Panc1 (cell line): ENCODE results near the gene OR6N1. TPM values are rescaled to one million over a fixed set of nuclear protein-coding genes. Genes with fewer than 3 reads are reported as not detected.

ENCODE experiments used
- ATAC-seq: fragments of 200-7000 bp; cut with Tn5 transposase; 2 replicates; pipeline ENCODE4 v1.9.1; 2020; ENCODE audit warnings: mild to moderate bottlenecking, moderate library complexity
- Bru-seq: library from RNA; stranded (reverse); fragments of 400-500 nt; gene quantifications from one replicate; lab custom pipeline; 2021; lab: Mats Ljungman, UMichigan
- BruChase-seq, 2 experiments: library from RNA; stranded (reverse); fragments of 400-500 nt; gene quantifications; one replicate each; lab custom pipeline; 2021; lab: Mats Ljungman, UMichigan
- BruUV-seq: library from RNA; stranded (reverse); fragments of 400-500 nt; replicated peaks from 2 replicates; lab custom pipeline; 2021; lab: Mats Ljungman, UMichigan
- CTCF ChIA-PET: fragments of 300-600 bp; sonication (Branson Sonifier 250); formaldehyde crosslinking; loops from one replicate; lab custom pipeline; 2022; ENCODE audit warnings: antibody characterized with exemption; lab: Charles Lee
- POLR2A ChIA-PET: fragments of 300-600 bp; sonication (Branson Sonifier 250); formaldehyde crosslinking; loops from one replicate; lab custom pipeline; 2022; ENCODE audit warnings: antibody characterized with exemption; lab: Charles Lee
- DNase-seq: peaks from one replicate; pipeline ENCODE4 v3.0.0-alpha.2; 2010; ENCODE audit warnings: low read depth, low spot score
- H3K27ac ChIP-seq: 2 replicates; pipeline ENCODE4 v1.5.1; 2011; ENCODE audit warnings: mild to moderate bottlenecking, low read length, inconsistent platforms
- H3K27me3 ChIP-seq: fragments of 200-500 bp; sonication (Bioruptor generic); 2 replicates; pipeline ENCODE4 v1.6.0; 2014; ENCODE audit warnings: low read length, inconsistent platforms; ENCODE audit not compliant: control insufficient read depth, insufficient read depth
- H3K36me3 ChIP-seq: fragments of 200-500 bp; sonication (Bioruptor generic); 2 replicates; pipeline ENCODE4 v1.5.1; 2014; ENCODE audit warnings: inconsistent platforms, mild to moderate bottlenecking, low read length, moderate library complexity; ENCODE audit not compliant: control insufficient read depth, insufficient read depth
- H3K4me1 ChIP-seq: 2 replicates; pipeline ENCODE4 v1.5.1; 2011; ENCODE audit warnings: inconsistent platforms, mild to moderate bottlenecking, low read length, moderate library complexity; ENCODE audit not compliant: control insufficient read depth, insufficient read depth
- H3K4me3 ChIP-seq, 2 experiments: 2 replicates each; pipeline ENCODE4 v1.5.1; 2011 to 2012; ENCODE audit warnings: low read depth in 2 of 2, low read length in 2 of 2, mild to moderate bottlenecking in 2 of 2, inconsistent platforms in 1 of 2, moderate library complexity in 1 of 2
- H3K9me3 ChIP-seq: fragments of 200-500 bp; sonication (Bioruptor generic); 2 replicates; pipeline ENCODE4 v1.5.1; 2014; ENCODE audit warnings: low read depth, mild to moderate bottlenecking, inconsistent platforms, low read length, moderate library complexity; ENCODE audit not compliant: control insufficient read depth, insufficient read depth
- POLR2AphosphoS5 ChIP-seq: IDR thresholded peaks from 2 replicates; pipeline ENCODE4 v1.6.1; 2012; ENCODE audit warnings: mild to moderate bottlenecking, low read depth, low read length, moderate library complexity
- SIN3A ChIP-seq: IDR thresholded peaks from 2 replicates; pipeline ENCODE4 v1.6.1; 2012; ENCODE audit warnings: low read depth, mild to moderate bottlenecking, low read length, moderate library complexity, borderline replicate concordance; ENCODE audit not compliant: insufficient read depth
- TCF7L2 ChIP-seq: IDR thresholded peaks from 2 replicates; pipeline ENCODE4 v1.6.1; 2011; ENCODE audit warnings: mild to moderate bottlenecking, low read depth, low read length, inconsistent platforms
- in situ Hi-C: cut with HindIII; loops from 2 replicates; pipeline ENCODE4 v1.10.0; 2016; ENCODE audit warnings: low sequenced_read_pairs, low pct_unique_long_range_greater_than_20kb
- intact Hi-C: fragments of 100-400 bp; cut with micrococcal nuclease; formaldehyde crosslinking; loops from one replicate; pipeline ENCODE4 v1.10.0; 2022; ENCODE audit not compliant: unreplicated experiment
- long read RNA-seq: library from polyadenylated mRNA; unstranded; transcript quantifications from one replicate; pipeline ENCODE4 v2.0.0, GENCODE V29; 2021; ENCODE audit not compliant: unreplicated experiment
- polyA plus RNA-seq: library from polyadenylated mRNA; unstranded; fragments of >200 nt; gene quantifications from one replicate; pipeline ENCODE4 v1.2.1, GENCODE V29; 2012; ENCODE audit warnings: missing spikeins; ENCODE audit not compliant: insufficient read length
- total RNA-seq: library from RNA; stranded (reverse); gene quantifications from one replicate; pipeline ENCODE4 v1.2.1, GENCODE V29; 2021; ENCODE audit not compliant: unreplicated experiment
- TF ChIP-seq, protein P1 (sequence below), 2 experiments: IDR thresholded peaks; 2 replicates each; pipeline ENCODE4 v1.6.1; 2011 to 2012; ENCODE audit warnings: low read depth in 2 of 2, control low read depth in 1 of 2, low read length in 1 of 2, mild to moderate bottlenecking in 1 of 2, moderate library complexity in 1 of 2; ENCODE audit not compliant: insufficient read depth in 1 of 2
- TF ChIP-seq, protein P2 (sequence below): fragments of 450-650 bp; IDR thresholded peaks from 2 replicates; pipeline ENCODE4 v1.5.1; 2017; ENCODE audit warnings: mild to moderate bottlenecking

The OR6N1 gene, protein sequence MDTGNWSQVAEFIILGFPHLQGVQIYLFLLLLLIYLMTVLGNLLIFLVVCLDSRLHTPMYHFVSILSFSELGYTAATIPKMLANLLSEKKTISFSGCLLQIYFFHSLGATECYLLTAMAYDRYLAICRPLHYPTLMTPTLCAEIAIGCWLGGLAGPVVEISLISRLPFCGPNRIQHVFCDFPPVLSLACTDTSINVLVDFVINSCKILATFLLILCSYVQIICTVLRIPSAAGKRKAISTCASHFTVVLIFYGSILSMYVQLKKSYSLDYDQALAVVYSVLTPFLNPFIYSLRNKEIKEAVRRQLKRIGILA
- not detected for total RNA-seq
- polyA plus RNA-seq = not detected
- Bru-seq, nascent RNA = not detected
- not detected for BruChase-seq, experiment 1, labeled RNA remaining after a 2-hour chase
- not detected for BruChase-seq, experiment 2, labeled RNA remaining after a 6-hour chase
- long read RNA-seq = 0 reads

DNA sequence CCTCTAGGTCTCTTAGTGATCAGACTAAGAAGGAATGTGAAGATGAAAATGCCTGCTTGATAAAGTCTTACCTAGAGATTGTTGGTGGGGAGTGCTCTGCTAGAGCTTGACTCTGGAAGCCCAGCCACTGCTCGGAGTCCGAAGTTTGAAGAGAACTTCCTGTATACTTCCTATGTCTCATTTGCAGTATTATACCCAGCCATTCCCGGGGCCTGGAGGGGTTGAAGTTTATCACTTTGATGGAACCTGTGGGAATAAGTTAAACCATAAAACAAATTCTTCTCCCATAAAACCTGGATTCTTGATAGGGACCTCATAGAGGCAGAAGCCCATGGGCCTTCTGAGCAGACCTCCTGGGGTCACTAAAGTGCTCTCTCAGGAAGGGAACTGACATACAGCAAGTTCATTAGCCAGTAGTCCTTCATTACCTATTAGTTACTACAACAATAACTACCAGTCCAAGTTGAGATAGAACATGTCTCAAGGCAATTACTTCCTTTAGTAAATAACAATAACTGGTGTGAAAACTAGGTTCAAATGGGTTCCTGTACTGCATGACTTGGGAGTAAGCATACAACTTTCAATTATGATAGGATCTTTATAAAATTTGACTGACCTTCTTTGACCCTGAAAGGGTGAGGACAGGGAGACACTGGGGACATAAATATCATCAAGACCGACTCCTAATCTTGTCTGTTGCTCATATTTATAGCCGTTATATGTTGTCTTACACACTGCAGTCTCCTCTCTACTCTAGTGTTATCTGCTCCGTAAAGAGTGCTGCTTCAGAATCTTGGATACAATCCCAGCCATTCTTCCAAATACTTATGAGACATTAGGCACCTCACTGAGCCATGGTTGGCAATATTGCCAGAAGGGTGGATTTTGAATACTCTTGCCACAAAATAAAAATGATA lies at the start of gene OR6N1:
Gene OR6N1 (minus strand): TSS at position 246 of the 917 bp plus-strand sequence. CDS start 5,513 bp downstream, outside the sequence.
- no peaks in the 10 kb centered on the region for H3K36me3 ChIP-seq
- no TSS peak for BruUV-seq
- intact Hi-C loops = no loop called here
- H3K4me1 ChIP-seq = no peaks in the 10 kb centered on the region
- no peaks in the 10 kb centered on the region for H3K9me3 ChIP-seq
- no peaks in the 10 kb centered on the region for H3K27me3 ChIP-seq
- ChIA-PET POLR2A (no interaction called here), CTCF (no interaction called here)
- H3K27ac ChIP-seq = no peak within 1 kb of the TSS
- in situ Hi-C loops = no loop called here
- DNase-seq (no peak), ATAC-seq (no peak)
- no peak within 1 kb of the TSS for H3K4me3 ChIP-seq
- TF ChIP-seq, protein P1, sequence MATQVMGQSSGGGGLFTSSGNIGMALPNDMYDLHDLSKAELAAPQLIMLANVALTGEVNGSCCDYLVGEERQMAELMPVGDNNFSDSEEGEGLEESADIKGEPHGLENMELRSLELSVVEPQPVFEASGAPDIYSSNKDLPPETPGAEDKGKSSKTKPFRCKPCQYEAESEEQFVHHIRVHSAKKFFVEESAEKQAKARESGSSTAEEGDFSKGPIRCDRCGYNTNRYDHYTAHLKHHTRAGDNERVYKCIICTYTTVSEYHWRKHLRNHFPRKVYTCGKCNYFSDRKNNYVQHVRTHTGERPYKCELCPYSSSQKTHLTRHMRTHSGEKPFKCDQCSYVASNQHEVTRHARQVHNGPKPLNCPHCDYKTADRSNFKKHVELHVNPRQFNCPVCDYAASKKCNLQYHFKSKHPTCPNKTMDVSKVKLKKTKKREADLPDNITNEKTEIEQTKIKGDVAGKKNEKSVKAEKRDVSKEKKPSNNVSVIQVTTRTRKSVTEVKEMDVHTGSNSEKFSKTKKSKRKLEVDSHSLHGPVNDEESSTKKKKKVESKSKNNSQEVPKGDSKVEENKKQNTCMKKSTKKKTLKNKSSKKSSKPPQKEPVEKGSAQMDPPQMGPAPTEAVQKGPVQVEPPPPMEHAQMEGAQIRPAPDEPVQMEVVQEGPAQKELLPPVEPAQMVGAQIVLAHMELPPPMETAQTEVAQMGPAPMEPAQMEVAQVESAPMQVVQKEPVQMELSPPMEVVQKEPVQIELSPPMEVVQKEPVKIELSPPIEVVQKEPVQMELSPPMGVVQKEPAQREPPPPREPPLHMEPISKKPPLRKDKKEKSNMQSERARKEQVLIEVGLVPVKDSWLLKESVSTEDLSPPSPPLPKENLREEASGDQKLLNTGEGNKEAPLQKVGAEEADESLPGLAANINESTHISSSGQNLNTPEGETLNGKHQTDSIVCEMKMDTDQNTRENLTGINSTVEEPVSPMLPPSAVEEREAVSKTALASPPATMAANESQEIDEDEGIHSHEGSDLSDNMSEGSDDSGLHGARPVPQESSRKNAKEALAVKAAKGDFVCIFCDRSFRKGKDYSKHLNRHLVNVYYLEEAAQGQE (IDR thresholded peaks at IDR 0.05; ENCODE audit: insufficient read depth in 1 of 2, low read depth in 2 of 2, low read length in 1 of 2) = no peak
- TF ChIP-seq, protein P2, sequence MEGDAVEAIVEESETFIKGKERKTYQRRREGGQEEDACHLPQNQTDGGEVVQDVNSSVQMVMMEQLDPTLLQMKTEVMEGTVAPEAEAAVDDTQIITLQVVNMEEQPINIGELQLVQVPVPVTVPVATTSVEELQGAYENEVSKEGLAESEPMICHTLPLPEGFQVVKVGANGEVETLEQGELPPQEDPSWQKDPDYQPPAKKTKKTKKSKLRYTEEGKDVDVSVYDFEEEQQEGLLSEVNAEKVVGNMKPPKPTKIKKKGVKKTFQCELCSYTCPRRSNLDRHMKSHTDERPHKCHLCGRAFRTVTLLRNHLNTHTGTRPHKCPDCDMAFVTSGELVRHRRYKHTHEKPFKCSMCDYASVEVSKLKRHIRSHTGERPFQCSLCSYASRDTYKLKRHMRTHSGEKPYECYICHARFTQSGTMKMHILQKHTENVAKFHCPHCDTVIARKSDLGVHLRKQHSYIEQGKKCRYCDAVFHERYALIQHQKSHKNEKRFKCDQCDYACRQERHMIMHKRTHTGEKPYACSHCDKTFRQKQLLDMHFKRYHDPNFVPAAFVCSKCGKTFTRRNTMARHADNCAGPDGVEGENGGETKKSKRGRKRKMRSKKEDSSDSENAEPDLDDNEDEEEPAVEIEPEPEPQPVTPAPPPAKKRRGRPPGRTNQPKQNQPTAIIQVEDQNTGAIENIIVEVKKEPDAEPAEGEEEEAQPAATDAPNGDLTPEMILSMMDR = no peak
- no peak for TF ChIP-seq POLR2AphosphoS5
- no peak for TF ChIP-seq SIN3A
- TF ChIP-seq TCF7L2 = no peak

DNA sequence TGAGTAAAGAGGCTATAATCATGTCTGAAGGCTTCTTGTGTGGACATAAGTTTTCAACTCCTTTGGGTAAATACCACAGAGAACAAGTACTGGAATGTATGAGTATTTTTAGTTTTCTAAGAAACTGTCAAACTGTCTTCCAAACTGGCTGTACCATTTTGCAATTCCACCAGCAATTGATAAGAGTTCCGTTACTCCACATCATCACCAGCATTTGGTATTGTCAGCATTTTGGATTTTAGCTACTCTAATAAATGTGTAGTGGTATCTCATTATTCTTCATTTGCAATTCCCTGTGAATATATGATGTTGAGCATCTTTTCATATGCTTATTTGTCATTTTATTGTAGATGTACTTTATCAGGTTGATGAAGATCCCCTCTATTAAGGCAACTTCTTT lies 49.7 kb upstream of the OR6N1 start:
- POLR2A ChIA-PET = no interaction called here
- intact Hi-C loops (no loop called here), in situ Hi-C loops (no loop called here)
- Histone ChIP-seq H3K27ac (no peak overlapping the region), H3K4me1 (no peaks in the 10 kb centered on the region), H3K36me3 (no peaks in the 10 kb centered on the region), H3K9me3 (no peaks in the 10 kb centered on the region), H3K27me3 (no peaks in the 10 kb centered on the region), H3K4me3 (no peak overlapping the region)
- ATAC-seq (no peak), DNase-seq (no peak)
- CTCF ChIA-PET = no interaction called here
- TF ChIP-seq POLR2AphosphoS5 (no peak), TCF7L2 (no peak), SIN3A (no peak)
- TF ChIP-seq, protein P1 (IDR thresholded peaks at IDR 0.05; ENCODE audit: insufficient read depth in 1 of 2, low read depth in 2 of 2, low read length in 1 of 2) = no peak
- TF ChIP-seq, protein P2 = no peak
- BruUV-seq = no TSS peak
